SK-N-SH (cell line): ENCODE data around the gene NUDT1. TPM values are rescaled to one million over a fixed set of nuclear protein-coding genes. Genes with fewer than 3 reads are reported as not detected.

ENCODE experiments used
- CTCF ChIA-PET: fragments of 300-600, 350-600 bp; formaldehyde crosslinking; extraction: SDS; loops from one replicate; lab custom pipeline; 2021; lab: Yijun Ruan, JAX
- POLR2A ChIA-PET: fragments of 350-600 bp; sonication (Branson Sonifier 250); formaldehyde crosslinking; extraction: SDS; loops from one replicate; lab custom pipeline; 2020; ENCODE audit warnings: antibody characterized with exemption, inconsistent platforms; lab: Yijun Ruan, JAX
- DNase-seq: peaks from one replicate; pipeline ENCODE4 v3.0.0; 2012
- H2AFZ ChIP-seq: fragments of 200-600 bp; sonication (generic); 2 replicates; pipeline ENCODE4 v1.8.1; 2016; ENCODE audit warnings: antibody characterized with exemption, mild to moderate bottlenecking, low read depth
- H3F3A ChIP-seq: fragments of 200-600 bp; sonication (generic); replicated peaks from 2 replicates; pipeline ENCODE3; 2016; ENCODE audit warnings: antibody characterized with exemption, mild to moderate bottlenecking; ENCODE audit not compliant: insufficient read depth
- H3K27ac ChIP-seq, 2 experiments: fragments of 200-500 bp in 1 of 2; fragments of 200-600 bp in 1 of 2; sonication (Bioruptor generic) in 1 of 2; sonication (generic), shearing (Covaris generic) in 1 of 2; 2 replicates each; pipeline versions ENCODE4 v1.5.1 to v1.6.1; 2014 to 2016; ENCODE audit warnings: low read depth in 2 of 2, inconsistent platforms in 1 of 2, low read length in 1 of 2, mild to moderate bottlenecking in 1 of 2, mixed read lengths in 1 of 2
- H3K27me3 ChIP-seq: fragments of 200-600 bp; sonication (generic), shearing (Covaris generic); 2 replicates; pipeline ENCODE4 v1.6.1; 2016; ENCODE audit warnings: mixed run types; ENCODE audit not compliant: insufficient read depth
- H3K36me3 ChIP-seq, 2 experiments: fragments of 200-500 bp in 1 of 2; fragments of 200-600 bp in 1 of 2; sonication (Bioruptor generic) in 1 of 2; sonication (generic) in 1 of 2; replicated peaks in 1 of 2; 2 replicates each; pipeline versions ENCODE3 to v1.5.1; 2014 to 2016; ENCODE audit warnings: low read length in 1 of 2, mild to moderate bottlenecking in 1 of 2; ENCODE audit not compliant: insufficient read depth in 2 of 2, control insufficient read depth in 1 of 2
- H3K4me1 ChIP-seq, 2 experiments: fragments of 200-500 bp in 1 of 2; fragments of 200-600 bp in 1 of 2; sonication (Bioruptor generic) in 1 of 2; sonication (generic), shearing (Covaris generic) in 1 of 2; 2 replicates each; pipeline versions ENCODE4 v1.5.1 to v1.6.1; 2014 to 2016; ENCODE audit warnings: low read depth in 1 of 2, low read length in 1 of 2, mixed run types in 1 of 2; ENCODE audit not compliant: insufficient read depth in 2 of 2, control insufficient read depth in 1 of 2
- H3K4me2 ChIP-seq: fragments of 200-600 bp; sonication (generic), shearing (Covaris generic); 2 replicates; pipeline ENCODE4 v1.6.1; 2017; ENCODE audit warnings: mixed run types
- H3K4me3 ChIP-seq, 2 experiments: fragments of 200-500 bp in 1 of 2; fragments of 200-600 bp in 1 of 2; sonication (Bioruptor generic) in 1 of 2; sonication (generic), shearing (Covaris generic) in 1 of 2; 2 replicates each; pipeline versions ENCODE4 v1.5.1 to v1.8.1; 2014 to 2016; ENCODE audit warnings: low read depth in 2 of 2, inconsistent platforms in 1 of 2, low read length in 1 of 2, mild to moderate bottlenecking in 1 of 2, mixed read lengths in 1 of 2, moderate library complexity in 1 of 2
- H3K79me2 ChIP-seq: fragments of 200-600 bp; sonication (generic); 2 replicates; pipeline ENCODE4 v1.8.1; 2017; ENCODE audit warnings: mild to moderate bottlenecking; ENCODE audit not compliant: insufficient read depth
- H3K9ac ChIP-seq: fragments of 200-600 bp; sonication (generic); 2 replicates; pipeline ENCODE4 v1.6.1; 2017; ENCODE audit warnings: mixed run types
- H3K9me2 ChIP-seq: fragments of 200-600 bp; sonication (generic); 2 replicates; pipeline ENCODE4 v1.6.1; 2017; ENCODE audit warnings: mixed run types
- H3K9me3 ChIP-seq: fragments of 200-600 bp; sonication (generic); 2 replicates; pipeline ENCODE4 v1.6.1; 2017; ENCODE audit warnings: mixed run types, mild to moderate bottlenecking, moderate library complexity
- H4K20me1 ChIP-seq: fragments of 200-600 bp; sonication (generic); 2 replicates; pipeline ENCODE4 v1.6.1; 2017; ENCODE audit warnings: mild to moderate bottlenecking, mixed run types; ENCODE audit not compliant: insufficient read depth
- CHD2 ChIP-seq: fragments of 150-350 bp; IDR thresholded peaks from 2 replicates; pipeline ENCODE4 v1.6.1; 2018; ENCODE audit warnings: low read length; ENCODE audit not compliant: partially characterized antibody
- EP300 ChIP-seq, 2 experiments: IDR thresholded peaks; 2 replicates each; pipeline versions ENCODE4 v1.4.0 to v1.6.1; 2012; ENCODE audit warnings: borderline replicate concordance in 1 of 2, low read depth in 1 of 2, low read length in 1 of 2
- FOXJ3 ChIP-seq: sonication (generic); formaldehyde crosslinking; IDR thresholded peaks from 2 replicates; pipeline ENCODE4 v1.5.1; 2020; ENCODE audit warnings: mild to moderate bottlenecking, missing genetic modification reagents
- FOXM1 ChIP-seq: IDR thresholded peaks from 2 replicates; pipeline ENCODE4 v1.4.0; 2012; ENCODE audit warnings: low read depth, mild to moderate bottlenecking
- IRF3 ChIP-seq: fragments of 150-350 bp; IDR thresholded peaks from 2 replicates; pipeline ENCODE4 v1.6.1; 2016; ENCODE audit warnings: mild to moderate bottlenecking, low read depth, low read length
- JUND ChIP-seq: IDR thresholded peaks from 2 replicates; pipeline ENCODE4 v1.4.0; 2012
- MEF2A ChIP-seq: IDR thresholded peaks from 2 replicates; pipeline ENCODE4 v1.4.0; 2012; ENCODE audit warnings: low read depth, borderline replicate concordance
- RCOR1 ChIP-seq: fragments of 150-350 bp; IDR thresholded peaks from 2 replicates; pipeline ENCODE4 v1.6.1; 2017; ENCODE audit warnings: antibody characterized with exemption, low read length
- REST ChIP-seq: IDR thresholded peaks from 2 replicates; pipeline ENCODE4 v1.6.1; 2012; ENCODE audit warnings: mild to moderate bottlenecking, low read depth, low read length, moderate library complexity
- RFX5 ChIP-seq: IDR thresholded peaks from 2 replicates; pipeline ENCODE4 v1.6.1; 2012; ENCODE audit warnings: mild to moderate bottlenecking, improper control_type of control experiment, low read length
- RXRA ChIP-seq: IDR thresholded peaks from 2 replicates; pipeline ENCODE4 v1.4.0; 2012; ENCODE audit warnings: low read depth, mild to moderate bottlenecking, borderline replicate concordance
- SMC3 ChIP-seq: IDR thresholded peaks from 2 replicates; pipeline ENCODE4 v1.6.1; 2012; ENCODE audit warnings: low read depth, low read length, improper control_type of control experiment
- TCF12 ChIP-seq: IDR thresholded peaks from 2 replicates; pipeline ENCODE4 v1.4.0; 2012
- YY1 ChIP-seq: IDR thresholded peaks from 2 replicates; pipeline ENCODE4 v1.4.0; 2012; ENCODE audit warnings: low read depth, mild to moderate bottlenecking
- ZBTB33 ChIP-seq: IDR thresholded peaks from 2 replicates; pipeline ENCODE4 v1.4.0; 2012; ENCODE audit warnings: low read depth, borderline replicate concordance
- WGBS: methylation state at CpG from one replicate; pipeline ENCODE4 v1.1.6; 2017; ENCODE audit warnings: low lambda C conversion rate; 5-methylcytosine and 5-hydroxymethylcytosine counted together
- polyA plus RNA-seq, 3 experiments: library from polyadenylated mRNA; depleted of rRNA; stranded (reverse); fragments of >200 nt; gene quantifications; 2 replicates each; pipeline ENCODE4 v1.2.3, GENCODE V29; 2012

NUDT1 gene
- polyA plus RNA-seq, 1 of the 3 experiments (the other 2 are of a cell fraction): 98.1 TPM

GRCh38 chr7:2227699-2228098 is 14.3 kb upstream of the NUDT1 start:
- no peak overlapping the region for H2AFZ ChIP-seq
- 90% methylated on average over 15 of the region's 15 CpGs for WGBS
- DNase-seq: no peak
- no peak overlapping the region for H3K4me2 ChIP-seq
- H4K20me1 ChIP-seq: peaks cover 3% of the 10 kb centered on the region; the same call in 1 of the 2 replicates
- ChIA-PET POLR2A (interaction anchor here (1.4 kb wide), 1 partner anchor 14 kb away, joined by 3 read pairs; the partner anchor contains the start of genes MRM2 and NUDT1), CTCF (interaction anchor here (2.2 kb wide), 1 partner anchor 649 kb away, joined by 5 read pairs; no protein-coding TSS in a partner anchor)
- H3K27ac ChIP-seq: no peak overlapping the region; a peak in 1 of 4 replicates
- H3K27me3 ChIP-seq: no peaks in the 10 kb centered on the region
- no peaks in the 10 kb centered on the region for H3K9me3 ChIP-seq
- no peaks in the 10 kb centered on the region for H3K9me2 ChIP-seq
- H3K4me3 ChIP-seq: no peak overlapping the region
- peaks cover 0 to 34% of the 10 kb centered on the region in 2 experiments; a peak in 1 of 4 replicates for H3K4me1 ChIP-seq
- peaks cover 72% of the 10 kb centered on the region for H3K79me2 ChIP-seq
- H3F3A ChIP-seq: no peaks in the 10 kb centered on the region
- H3K36me3 ChIP-seq: peaks cover 41 to 49% of the 10 kb centered on the region in 2 experiments
- TF ChIP-seq JUND: no peak
- TF ChIP-seq SMC3: no peak
- TF ChIP-seq CHD2: no peak
- TF ChIP-seq RCOR1: no peak
- no peak for TF ChIP-seq RXRA
- no peak for TF ChIP-seq YY1
- no peak for TF ChIP-seq FOXM1
- no peak for TF ChIP-seq TCF12
- no peak for TF ChIP-seq ZBTB33
- TF ChIP-seq RFX5: no peak
- TF ChIP-seq IRF3: no peak
- TF ChIP-seq EP300 (IDR thresholded peaks at IDR 0.05; ENCODE audit: borderline replicate concordance in 1 of 2, low read depth in 1 of 2, low read length in 1 of 2): no peak
- no peak for TF ChIP-seq FOXJ3 (CRISPR knock-in tag)
- no peak for TF ChIP-seq MEF2A
- TF ChIP-seq REST: no peak
- no peak overlapping the region for H3K9ac ChIP-seq
